HG02852 (cell line): ENCODE data around the gene ATP5MG.
"Not testable (repeated sequence)": the region's sequence is repeated elsewhere in the genome, so short reads cannot be mapped to it uniquely, and the experiment has no call there.

Experiments
- ATAC-seq: cut with Tn5 transposase; IDR thresholded peaks from one replicate; pipeline ENCODE4 v1.9.1; 2021; ENCODE audit warnings: mild to moderate bottlenecking, moderate library complexity; ENCODE audit not compliant: unreplicated experiment

Gene ATP5MG

DNA sequence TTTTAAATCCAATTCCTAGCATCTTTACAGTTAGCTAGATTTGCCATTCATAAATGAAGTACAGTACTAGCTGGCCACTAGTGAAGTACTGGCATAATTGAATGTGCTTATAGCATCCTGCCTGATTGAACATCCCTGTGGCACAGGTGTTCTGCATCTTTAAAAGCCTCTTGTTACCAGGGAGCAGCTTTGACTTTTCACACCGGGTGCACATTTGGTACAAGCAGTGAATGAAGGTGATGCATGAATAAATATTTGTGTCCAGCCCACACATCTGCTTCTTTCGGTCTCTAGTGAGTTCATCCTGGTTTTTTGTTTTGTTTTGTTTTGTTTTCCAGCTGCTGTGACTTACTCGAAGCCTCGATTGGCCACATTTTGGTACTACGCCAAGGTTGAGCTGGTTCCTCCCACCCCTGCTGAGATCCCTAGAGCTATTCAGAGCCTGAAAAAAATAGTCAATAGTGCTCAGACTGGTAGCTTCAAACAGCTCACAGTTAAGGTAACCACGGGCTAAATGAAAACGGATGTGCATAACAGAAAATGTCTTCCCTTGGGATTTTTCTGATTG lies 5.3 kb downstream of the ATP5MG start:
- no peak for ATAC-seq

DNA sequence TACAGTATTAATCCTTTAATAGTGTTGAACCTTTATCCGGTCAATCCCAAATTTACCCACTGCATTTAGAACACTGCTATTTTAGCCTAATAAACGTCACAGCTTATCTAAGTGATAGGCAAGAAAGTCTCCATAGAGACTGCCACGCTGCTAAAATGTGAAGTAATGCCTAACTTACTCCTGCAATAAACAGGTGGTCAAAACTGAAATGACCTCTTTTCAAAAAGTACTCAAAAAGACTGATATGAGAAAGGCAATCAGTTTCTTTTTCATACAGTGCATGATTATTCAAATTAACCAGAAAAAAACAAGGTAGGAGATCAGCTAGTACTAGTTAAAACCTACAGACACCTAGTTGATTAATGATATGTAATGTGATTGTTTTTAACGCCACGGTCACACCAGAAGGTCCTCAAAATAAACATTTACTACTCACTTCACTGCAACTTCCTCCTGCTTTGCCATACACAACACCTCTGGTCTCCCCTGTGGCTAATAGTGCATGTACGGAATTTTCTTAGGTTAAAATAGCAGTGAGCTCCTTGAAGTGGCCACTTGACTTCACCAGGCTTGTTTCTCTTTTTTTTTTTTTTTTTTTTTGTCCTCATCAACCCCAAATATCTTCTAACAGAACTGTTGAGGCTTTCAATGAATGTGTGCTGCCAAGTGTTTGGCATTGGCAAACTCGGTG lies 8.8 kb downstream of the ATP5MG start:
- peak; percentile 49 for ATAC-seq

DNA sequence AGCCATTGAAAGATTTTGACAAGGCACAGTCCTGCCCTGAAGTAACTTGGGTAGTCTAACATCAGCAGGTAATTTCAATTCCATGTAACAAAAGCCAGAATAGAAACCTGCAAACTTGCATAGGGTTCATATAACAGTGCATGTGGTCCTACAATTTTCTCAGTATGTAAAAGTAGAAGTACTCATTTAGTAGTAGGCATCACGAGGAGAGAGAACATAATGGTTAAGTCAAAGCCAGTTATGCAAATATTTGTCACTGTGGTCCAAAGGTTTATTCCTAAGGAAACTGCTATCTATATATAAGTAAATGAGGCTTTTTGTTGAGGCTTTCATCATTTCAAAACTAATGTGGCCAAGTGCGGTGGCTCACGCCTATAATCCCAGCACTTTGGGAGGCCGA lies 10.1 kb downstream of the ATP5MG start:
- ATAC-seq = no peak

DNA sequence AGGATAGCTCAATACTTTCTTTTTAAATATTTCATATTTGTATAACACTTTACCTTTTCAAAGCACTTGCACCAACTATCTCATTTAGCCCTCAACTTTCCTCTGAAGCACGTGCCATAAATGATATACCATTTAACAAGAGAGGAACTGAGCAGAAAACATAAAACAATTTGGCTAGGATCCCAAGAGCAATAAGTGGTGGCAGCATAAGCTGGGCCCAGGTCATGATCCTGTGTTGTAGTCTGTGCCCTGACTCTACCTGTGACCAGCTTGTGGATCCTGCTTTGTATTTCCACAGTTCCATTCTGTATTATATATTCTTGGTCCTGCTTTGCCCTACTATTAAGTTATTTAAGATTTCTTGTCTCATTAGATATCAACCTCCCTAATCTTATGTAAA lies 11.5 kb downstream of the ATP5MG start:
- ATAC-seq = no peak

DNA sequence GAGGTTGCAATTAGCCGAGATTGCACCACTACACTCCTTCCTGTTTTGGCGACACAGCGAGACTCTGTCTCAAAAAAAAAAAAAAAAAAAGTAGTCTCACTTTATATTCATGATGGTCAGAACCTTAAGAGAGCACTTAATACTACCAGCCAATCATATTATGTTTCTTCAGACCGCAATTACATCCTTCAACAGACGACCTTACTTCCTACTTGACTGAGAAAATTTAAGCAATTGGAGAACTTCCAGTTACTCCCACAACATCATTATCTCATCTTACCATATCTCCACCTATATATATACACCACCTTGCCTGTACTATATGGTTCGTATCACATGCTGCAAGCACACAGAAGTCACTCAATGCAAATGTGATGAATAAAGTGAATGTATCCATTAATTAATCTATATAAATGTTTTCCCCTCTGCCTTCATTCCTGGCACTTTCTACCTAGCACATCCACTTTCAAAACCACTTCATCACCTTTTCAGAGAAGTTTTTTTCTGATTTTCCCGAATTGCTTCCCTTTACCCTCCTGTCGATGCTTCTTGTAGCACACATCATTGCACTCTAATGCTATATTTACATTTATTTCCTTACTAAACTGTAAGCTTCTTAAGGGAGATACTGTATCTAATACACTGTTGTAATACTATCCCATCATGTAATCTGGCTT lies 13.8 kb downstream of the ATP5MG start:
- ATAC-seq = no peak

DNA sequence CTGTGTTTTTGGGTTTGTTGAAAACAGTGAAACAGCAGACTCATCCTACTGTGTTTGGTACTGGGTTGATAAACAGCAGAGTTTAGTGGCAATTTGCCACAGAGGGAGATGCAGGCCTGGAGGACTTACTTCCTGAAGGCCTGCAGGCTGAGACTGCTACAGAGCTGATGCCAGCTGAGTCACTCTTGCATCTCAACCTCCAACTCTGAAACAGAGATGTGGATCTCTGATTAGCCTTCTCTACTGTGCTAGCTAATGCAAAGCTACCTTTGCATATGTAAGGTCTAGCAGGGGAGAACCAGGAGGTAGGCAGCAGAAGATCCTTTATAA lies 14.3 kb downstream of the ATP5MG start:
- ATAC-seq = no peak

DNA sequence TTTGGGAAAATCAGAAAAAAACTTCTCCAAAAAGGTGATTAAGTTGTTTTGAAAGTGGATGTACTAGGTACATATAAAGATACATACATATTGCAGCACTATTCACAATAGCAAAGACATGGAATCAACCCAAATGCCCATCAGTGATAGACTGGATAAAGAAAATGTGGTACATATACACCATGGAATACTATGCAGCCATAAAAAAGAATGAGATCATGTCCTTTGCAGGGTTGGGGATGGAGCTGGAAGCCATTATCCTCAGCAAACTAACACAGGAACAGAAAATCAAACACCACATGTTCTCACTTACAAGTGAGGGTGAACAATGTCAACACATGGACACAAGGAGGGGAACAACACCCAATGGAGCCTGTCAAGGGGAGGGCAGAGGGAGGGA lies 15.5 kb downstream of the ATP5MG start:
- not testable (repeated sequence) for ATAC-seq

DNA sequence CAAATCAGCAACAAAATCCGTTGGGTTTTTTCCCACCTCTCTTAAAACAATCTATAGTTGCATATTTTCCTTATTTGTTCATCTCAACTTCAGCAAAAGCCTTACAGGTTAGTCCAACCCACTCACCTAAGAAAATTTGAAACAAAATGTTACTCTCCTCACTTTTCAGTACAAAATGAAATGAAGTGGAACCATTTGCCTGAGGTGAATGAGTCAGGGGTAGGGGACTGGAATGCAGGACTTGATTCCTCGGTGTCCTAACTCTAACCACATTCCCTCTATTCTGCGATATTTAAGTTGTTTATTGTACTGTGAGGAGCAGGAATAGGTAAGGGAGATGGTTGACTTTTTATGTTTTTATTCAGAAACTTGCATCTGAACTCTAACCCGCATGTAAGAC lies 16.4 kb downstream of the ATP5MG start:
- ATAC-seq = no peak

DNA sequence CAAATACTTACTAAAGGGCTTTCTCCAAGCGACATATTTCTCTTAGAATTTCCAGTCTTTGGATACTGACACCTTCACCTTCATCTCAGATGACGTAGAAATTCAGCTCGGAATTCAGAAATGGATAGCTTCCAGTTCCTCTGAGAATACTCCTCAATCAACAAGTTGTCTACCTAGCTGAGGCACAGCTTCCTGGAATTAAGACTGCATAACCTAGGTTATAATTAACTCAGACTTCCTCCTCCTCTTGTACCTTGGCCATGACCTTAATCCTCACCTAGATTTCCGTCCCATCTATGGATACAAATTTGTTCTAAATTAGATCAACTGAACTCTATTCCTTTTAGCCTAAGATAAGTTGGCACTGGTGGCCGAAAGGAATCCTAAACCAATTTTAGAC lies 17.4 kb downstream of the ATP5MG start:
- ATAC-seq = no peak

DNA sequence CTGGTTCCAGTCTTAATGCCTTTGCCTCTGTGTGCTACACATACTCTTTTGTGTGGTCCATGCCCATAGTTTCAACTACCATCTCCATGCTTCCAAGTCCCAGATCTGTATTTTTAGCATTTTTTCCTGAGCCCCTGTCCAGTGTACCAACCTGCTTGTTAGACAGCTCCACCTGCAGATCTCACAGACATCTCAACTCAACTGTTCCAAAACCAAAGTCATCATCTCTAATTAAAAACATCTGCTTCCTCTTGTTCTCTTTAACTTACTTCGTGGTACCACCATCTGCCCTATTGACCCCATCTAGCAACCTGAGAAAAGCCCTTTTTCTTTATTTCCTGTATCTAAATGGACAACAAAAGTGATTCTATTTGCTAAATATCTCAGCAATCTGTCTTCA lies 26.3 kb downstream of the ATP5MG start:
- no peak for ATAC-seq

DNA sequence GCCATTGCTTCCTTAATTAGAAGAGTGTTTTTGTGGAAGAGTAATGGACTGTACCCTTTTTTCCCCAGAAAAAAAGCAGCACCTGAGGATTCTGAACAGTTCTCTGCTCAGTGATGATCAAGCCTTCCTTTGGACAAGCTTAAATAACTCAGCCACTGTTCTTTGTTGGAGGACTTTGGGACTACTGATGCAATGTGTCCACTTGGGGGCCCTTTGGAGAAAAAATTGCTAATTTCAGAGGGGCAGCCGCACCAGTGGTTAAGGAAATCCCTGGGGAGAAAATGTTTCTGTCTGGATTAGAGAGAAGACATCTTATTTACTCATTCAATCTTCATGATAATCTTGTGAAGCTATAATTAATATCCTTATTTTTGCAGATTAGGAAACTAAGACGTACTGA lies 29.6 kb downstream of the ATP5MG start:
- no peak for ATAC-seq

DNA sequence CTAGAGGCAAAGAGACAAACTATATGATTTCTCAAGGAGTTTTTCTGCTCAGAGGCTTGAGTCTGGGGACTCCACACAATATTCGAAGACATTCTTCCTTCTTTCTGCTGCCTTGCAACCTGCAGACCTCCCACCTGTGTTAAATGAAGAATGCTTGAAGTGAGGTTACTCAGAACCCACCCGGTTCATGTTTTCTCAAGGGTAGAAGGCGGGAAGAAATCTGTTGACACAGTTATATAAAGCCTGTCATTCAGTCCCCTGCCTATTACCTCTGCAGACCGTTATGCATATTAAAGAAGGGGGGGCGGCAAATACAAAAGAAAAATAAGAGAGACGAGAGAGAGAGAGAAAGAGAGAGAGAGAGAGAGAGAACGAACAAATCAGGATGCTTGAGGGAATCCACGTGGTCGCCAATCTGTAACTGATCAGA lies 32.7 kb downstream of the ATP5MG start:
- ATAC-seq = no peak

DNA sequence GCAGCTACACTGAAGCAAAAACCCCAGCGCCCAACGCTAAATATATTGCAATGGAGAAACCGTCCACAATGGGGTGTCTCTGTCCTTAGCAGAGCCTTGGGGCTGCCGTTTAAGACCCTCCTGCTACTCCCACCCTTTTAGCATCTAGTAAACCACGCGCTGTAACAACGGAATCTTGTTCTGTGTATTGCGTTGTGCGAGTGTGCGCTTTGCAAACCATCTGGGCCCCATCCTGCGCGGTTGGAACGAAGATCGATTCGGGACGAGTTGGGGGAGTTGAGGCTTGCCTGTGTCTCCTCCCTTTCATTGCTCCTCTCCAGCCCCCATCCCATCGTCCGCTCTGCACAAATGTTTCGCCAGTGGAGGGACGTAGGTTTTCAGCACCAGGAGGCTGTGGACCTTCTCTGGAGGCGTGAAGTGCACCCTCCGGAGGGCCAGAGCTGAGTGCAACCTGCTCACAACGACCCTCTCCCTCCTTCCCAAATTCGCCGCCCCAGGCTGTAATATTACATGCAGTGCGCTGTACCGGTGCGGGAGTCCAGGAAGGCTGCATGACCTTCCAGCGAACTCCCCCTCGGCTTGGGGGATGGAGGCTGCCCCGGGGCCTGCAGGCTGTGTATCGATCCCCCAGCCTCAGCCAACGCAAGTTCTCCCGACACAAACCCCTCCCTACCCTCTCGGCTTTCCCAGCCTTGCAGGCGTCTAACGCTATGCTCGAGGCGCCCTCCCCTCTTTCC lies 33.3 kb downstream of the ATP5MG start:
- ATAC-seq = no peak

DNA sequence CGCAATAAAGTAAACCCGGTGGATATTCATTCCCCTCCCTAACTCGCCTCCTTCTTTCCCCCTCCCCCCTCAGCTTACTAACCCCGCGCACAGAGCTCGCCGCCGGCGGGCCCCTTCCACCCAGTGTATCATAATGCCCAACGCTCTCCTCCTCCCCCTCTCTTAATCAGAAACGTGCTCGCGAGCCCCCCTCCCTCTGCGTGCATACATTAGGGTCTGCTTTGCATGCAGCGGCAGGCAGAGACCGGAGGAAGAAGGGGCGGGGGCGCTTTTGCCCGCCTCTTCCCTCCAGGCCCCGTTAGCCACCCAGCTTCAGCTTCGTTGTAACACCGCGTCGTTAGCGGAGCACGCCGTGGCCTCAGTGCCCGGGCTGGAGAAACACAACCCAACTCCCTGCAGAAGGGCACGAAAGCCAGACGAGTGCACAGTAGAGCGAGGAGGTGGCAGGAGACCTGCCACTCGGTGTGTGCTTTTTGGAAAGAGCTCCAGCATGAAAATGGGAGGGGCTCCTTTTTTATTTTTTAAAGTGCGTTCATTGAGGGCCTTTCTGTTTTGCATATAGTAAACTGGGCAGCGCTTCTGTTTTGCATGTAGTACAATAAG lies 34.0 kb downstream of the ATP5MG start:
- ATAC-seq = peak; percentile 11

DNA sequence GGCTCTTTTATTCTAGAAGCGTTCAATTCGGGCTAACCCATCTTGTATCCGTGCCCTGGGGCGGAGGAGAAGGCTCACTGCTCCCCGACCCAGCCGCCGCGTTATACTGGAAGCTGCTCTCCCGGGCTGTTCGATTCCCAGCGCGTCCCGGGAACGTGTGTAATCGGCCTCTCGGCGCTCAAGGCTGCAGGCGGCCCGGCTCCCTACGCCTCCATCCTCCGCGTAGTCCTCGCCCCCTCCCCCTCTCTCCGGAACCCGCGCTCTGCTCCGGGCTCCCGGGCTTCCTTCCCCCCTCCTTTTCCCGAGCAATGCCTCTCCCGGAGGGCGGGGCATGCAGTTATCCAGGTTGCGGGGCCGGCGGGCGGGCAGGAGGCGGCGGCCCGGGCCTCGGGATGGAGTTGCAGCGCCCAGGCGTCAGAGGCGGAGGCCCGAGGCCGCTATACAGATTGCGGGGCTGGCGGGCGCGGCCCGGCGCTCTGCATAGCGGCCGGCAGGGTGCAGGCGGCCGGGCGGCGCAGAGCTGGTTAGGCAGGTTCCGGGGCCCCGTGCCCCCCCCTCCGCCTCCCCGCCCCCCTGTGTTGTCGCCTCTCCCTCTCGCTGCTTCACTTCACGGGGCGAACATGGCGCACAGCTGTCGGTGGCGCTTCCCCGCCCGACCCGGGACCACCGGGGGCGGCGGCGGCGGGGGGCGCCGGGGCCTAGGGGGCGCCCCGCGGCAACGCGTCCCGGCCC lies 34.7 kb downstream of the ATP5MG start, which contains the start of gene KMT2A:
Gene KMT2A (plus strand): TSS at position 600 of the 732 bp plus-strand sequence. CDS start 21 bp downstream, at position 621.
- peak; percentile 50 for ATAC-seq

DNA sequence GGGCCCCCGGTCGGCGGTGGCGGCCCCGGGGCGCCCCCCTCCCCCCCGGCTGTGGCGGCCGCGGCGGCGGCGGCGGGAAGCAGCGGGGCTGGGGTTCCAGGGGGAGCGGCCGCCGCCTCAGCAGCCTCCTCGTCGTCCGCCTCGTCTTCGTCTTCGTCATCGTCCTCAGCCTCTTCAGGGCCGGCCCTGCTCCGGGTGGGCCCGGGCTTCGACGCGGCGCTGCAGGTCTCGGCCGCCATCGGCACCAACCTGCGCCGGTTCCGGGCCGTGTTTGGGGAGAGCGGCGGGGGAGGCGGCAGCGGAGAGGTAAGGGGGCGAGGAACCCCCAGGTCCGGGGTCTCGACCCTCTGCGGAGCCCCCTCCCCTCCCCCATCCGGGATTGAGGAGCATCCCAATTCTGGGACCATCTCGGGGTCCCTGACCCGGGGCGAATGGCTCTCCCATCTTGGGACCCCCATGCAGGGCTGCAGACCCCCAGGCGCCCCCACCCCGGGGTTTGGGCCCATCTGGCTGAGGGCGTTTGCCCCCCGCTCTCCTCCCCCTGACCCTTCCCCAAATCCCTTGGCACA lies 35.3 kb downstream of the ATP5MG start:
- ATAC-seq = peak; percentile 25

DNA sequence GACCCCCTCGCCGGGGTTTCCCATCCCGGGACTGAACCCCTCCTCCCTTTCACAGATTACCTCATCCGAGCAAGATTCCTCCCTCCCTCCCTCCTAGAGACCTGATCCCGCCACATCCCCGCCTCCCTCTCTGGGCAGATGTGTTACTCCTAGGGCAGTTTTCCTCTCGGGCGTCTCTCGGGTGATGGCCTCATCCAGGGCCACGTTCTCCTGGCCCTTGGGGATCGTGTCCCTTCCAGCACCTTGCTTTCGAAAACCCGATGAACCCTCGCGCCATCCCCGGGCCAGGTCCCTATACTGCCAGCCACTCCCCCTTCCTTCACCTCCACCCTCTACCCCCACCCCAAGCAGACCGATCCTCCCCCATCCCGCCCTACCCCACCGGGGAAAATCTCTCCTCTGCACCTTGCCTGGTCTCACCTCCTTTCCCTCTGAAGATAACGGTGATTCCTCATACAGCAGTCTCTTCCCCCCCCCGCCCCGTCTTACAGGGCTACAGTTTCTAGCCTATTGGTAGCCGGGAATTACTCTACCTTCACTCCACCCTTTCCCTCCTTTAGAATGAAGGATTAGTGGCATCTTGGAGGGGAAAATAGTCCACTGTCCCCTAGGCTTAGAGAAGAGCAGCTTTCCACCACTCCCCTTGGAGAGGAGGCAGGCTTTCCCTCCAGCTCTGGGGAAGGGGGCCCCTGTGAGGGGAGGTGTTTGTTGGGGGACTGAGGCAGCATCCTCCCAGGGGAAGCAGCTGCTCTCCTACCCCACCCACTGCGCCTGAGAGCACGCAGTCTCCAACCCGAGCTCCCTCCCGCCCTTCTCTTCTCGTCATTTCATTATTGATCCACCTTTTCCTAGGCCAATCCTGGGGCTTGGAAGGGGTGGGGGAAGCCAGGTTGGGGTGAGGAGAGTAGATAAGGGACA lies 36.1 kb downstream of the ATP5MG start:
- ATAC-seq = no peak

DNA sequence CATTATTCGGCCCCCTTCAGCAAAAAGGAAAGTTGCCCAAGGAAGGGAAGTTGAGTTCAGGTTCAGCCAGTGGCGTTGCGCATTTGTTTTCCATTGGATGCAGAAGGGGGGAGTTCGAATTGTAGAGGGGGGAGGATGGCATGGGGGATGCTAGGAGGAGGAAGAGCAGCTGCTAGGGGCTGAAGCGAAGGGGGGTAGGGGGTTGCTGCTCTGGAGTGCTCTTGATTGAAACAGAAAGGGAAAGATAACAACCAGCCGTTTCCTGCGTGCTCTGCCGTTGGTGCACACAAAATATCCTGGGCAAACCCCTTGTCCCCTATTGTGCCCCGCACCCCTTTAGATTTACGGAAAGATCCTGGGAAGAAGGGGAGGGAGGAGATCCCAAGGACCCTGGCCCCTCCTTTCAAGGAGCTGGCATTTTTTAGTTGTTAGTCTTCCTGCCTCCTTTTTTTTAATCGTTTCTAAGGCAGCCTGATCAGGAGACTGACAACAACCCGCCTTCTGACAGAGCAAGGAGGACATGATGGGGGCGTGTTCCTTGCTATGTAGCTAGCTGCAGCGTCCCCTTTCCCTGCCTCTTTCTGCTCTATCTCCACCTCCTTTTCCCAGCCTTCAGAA lies 37.0 kb downstream of the ATP5MG start:
- ATAC-seq = no peak

DNA sequence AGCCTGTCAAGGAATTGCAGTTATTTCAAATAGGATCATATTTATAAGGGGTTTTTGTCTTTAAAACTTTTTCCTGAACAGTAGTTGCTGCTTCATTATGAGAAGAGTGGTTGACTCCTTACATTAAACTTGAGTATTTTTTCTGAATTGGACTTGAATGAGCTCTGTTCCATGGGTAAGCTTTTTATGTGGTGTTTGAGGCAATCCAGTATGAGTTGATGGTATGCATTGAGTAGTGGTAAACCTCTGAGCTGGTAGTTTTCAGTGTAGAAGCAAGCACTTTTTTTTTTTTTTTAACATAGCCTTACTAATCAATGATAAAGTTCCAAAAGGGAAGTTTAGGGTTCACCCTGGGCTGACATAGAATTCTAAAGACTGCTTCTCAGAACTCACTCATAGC lies 38.2 kb downstream of the ATP5MG start:
- ATAC-seq = no peak
